SK-N-SH treated with all-trans-retinoic acid at 6 μM for 48 hours (cell line): ENCODE data around the gene CREB1.

ENCODE experiments used
- CSDC2 ChIP-seq: fragments of 250-450 bp; sonication (Bioruptor Pico); IDR thresholded peaks from 2 replicates; pipeline ENCODE4 v1.5.0; 2020; ENCODE audit warnings: mild to moderate bottlenecking, moderate library complexity
- ESRRG ChIP-seq: fragments of 250-450 bp; sonication (Bioruptor Pico); IDR thresholded peaks from 2 replicates; pipeline ENCODE4 v1.6.1; 2021; ENCODE audit warnings: mild to moderate bottlenecking
- GLIS3 ChIP-seq: fragments of 250-450 bp; sonication (Bioruptor Pico); IDR thresholded peaks from 2 replicates; pipeline ENCODE4 v1.5.0; 2020; ENCODE audit warnings: mild to moderate bottlenecking, moderate library complexity
- ISL1 ChIP-seq: fragments of 250-450 bp; sonication (Bioruptor Pico); IDR thresholded peaks from 2 replicates; pipeline ENCODE4 v2.1.2; 2022; ENCODE audit warnings: mild to moderate bottlenecking, moderate library complexity
- OSR1 ChIP-seq: fragments of 250-450 bp; sonication (Bioruptor Pico); IDR thresholded peaks from 2 replicates; pipeline ENCODE4 v1.8.0; 2022; ENCODE audit warnings: moderate library complexity, mild to moderate bottlenecking, inconsistent platforms
- PATZ1 ChIP-seq: fragments of 250-450 bp; sonication (Bioruptor Pico); IDR thresholded peaks from 2 replicates; pipeline ENCODE4 v1.8.0; 2020; ENCODE audit warnings: mild to moderate bottlenecking, moderate library complexity, borderline replicate concordance
- POU6F1 ChIP-seq: fragments of 250-450 bp; sonication (Bioruptor Pico); IDR thresholded peaks from 2 replicates; pipeline ENCODE4 v1.8.0; 2021; ENCODE audit warnings: low read depth, mild to moderate bottlenecking, moderate library complexity, borderline replicate concordance
- TOX ChIP-seq: fragments of 250-450 bp; sonication (Bioruptor Pico); IDR thresholded peaks from 2 replicates; pipeline ENCODE4 v1.8.0; 2021; ENCODE audit warnings: mild to moderate bottlenecking, moderate library complexity, borderline replicate concordance
- ZC3H10 ChIP-seq: fragments of 250-450 bp; sonication (Bioruptor Pico); IDR thresholded peaks from 2 replicates; pipeline ENCODE4 v1.5.1; 2021; ENCODE audit warnings: mild to moderate bottlenecking, moderate library complexity
- ZFP3 ChIP-seq: fragments of 250-450 bp; sonication (Bioruptor Pico); IDR thresholded peaks from 2 replicates; pipeline ENCODE4 v1.5.0; 2020; ENCODE audit warnings: mild to moderate bottlenecking, moderate library complexity
- ZFP30 ChIP-seq: fragments of 450-650 bp; formaldehyde crosslinking; IDR thresholded peaks from 2 replicates; pipeline ENCODE4 v1.5.0; 2022; ENCODE audit warnings: mild to moderate bottlenecking, moderate library complexity
- TF ChIP-seq, protein P1 (sequence below): fragments of 250-450 bp; sonication (Bioruptor Pico); IDR thresholded peaks from 2 replicates; pipeline ENCODE4 v1.5.1; 2020; ENCODE audit warnings: low read depth, mild to moderate bottlenecking, moderate library complexity

DNA sequence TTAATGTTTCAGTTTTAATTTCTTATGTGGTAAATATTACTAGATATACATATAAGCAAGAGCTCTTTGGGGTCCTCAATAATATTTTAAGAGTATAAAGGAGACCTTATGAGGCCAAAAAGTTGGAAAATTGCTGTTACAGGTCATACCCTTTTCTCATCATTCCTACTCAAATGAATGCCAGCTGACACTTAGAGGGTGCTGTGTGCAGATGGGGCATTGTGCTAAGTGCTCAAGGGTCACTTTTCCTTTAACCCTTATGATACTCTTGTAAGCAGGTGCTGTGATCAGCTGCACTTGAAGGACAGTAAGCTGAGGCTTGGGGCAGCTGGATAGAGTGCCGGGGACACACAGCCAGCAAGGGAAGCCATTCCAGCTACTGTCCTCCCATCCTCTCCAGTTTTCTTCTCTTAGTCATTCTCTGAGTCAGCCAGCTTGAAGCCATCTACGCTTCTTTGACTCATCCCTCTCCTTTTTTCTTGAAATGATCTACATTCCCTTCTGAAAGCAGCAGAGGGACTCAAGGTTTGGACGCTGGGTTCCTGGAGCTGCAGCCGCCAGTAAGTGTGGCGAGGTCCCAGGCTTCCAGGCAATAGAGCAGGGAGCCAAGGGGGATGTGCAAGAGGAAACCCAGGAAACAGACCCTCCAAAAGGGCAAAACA is 42.0 kb upstream of the CREB1 start:
- TF ChIP-seq ZFP3 (CRISPR knock-in tag), result no peak
- peak; percentile 24; the same call in 1 of the 2 replicates for TF ChIP-seq TOX (CRISPR knock-in tag)
- TF ChIP-seq GLIS3, result no peak
- TF ChIP-seq PATZ1 (CRISPR knock-in tag), result no peak
- TF ChIP-seq ISL1, result no peak
- TF ChIP-seq, protein P1, sequence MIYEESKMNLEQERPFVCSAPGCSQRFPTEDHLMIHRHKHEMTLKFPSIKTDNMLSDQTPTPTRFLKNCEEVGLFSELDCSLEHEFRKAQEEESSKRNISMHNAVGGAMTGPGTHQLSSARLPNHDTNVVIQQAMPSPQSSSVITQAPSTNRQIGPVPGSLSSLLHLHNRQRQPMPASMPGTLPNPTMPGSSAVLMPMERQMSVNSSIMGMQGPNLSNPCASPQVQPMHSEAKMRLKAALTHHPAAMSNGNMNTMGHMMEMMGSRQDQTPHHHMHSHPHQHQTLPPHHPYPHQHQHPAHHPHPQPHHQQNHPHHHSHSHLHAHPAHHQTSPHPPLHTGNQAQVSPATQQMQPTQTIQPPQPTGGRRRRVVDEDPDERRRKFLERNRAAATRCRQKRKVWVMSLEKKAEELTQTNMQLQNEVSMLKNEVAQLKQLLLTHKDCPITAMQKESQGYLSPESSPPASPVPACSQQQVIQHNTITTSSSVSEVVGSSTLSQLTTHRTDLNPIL (CRISPR knock-in tag), result no peak
- no peak for TF ChIP-seq ZFP30
- TF ChIP-seq POU6F1 (CRISPR knock-in tag), result no peak
- no peak for TF ChIP-seq OSR1 (CRISPR knock-in tag)
- TF ChIP-seq ZC3H10 (CRISPR knock-in tag), result no peak
- no peak for TF ChIP-seq CSDC2 (CRISPR knock-in tag)
- TF ChIP-seq ESRRG (CRISPR knock-in tag), result no peak
